GM18868 (cell line): Measurements from ENCODE around the gene ACADL.
A peak's percentile ranks its signal among the peaks of the same experiment; 100 is the strongest.

ENCODE experiments used
- ATAC-seq: cut with Tn5 transposase; IDR thresholded peaks from one replicate; pipeline ENCODE4 v1.9.1; 2021; ENCODE audit warnings: mild to moderate bottlenecking, moderate library complexity; ENCODE audit not compliant: unreplicated experiment

Gene ACADL

DNA sequence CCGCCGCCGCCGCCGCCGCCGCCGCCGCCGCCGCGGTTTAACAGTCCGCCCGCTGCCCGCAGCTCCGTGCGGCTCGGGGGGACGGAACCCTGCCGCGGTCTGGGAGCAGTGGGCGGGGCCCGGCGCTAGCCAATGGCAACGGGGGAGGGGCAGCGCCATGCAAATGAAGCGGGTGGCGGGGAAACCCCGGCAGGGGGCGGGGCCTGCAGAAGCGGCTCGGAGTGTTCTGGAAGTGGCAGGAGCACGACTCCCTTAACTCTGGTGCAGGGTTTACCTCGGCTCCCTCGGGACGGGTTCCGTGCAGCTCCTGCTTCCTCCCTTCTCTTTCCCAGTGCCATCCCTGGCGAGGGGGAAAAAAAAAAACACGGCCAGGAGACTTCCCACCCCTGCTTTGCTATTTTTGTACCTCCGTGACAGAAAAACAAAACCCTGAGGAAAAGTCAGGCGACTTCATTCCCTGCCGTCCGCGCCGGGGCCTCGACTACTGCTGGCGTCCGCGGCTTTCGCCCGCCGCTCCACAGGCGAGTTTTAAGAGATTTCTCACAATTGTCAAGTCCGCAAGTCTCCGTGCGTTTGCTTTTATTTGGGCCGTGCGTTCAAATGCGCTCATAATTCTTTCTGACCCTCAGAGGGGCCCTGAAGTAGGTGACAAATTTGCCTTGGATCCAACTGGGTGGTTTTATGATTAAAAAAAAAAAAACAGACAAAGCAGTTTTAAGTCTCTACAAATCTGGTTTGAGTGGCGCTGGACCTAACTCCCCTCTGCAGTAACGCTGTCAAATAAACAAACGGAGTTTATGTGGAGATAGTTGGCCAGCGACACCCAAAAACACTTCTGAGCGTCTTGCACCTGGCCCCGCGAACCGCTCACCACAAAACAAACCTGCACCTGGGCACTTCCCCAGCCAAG lies 53.7 kb downstream of the ACADL start, which contains the start of gene KANSL1L:
Gene KANSL1L (minus strand): TSS at position 101 of the 910 bp plus-strand sequence. CDS start 16,827 bp downstream, outside the sequence.
- ATAC-seq = peak; percentile 71

DNA sequence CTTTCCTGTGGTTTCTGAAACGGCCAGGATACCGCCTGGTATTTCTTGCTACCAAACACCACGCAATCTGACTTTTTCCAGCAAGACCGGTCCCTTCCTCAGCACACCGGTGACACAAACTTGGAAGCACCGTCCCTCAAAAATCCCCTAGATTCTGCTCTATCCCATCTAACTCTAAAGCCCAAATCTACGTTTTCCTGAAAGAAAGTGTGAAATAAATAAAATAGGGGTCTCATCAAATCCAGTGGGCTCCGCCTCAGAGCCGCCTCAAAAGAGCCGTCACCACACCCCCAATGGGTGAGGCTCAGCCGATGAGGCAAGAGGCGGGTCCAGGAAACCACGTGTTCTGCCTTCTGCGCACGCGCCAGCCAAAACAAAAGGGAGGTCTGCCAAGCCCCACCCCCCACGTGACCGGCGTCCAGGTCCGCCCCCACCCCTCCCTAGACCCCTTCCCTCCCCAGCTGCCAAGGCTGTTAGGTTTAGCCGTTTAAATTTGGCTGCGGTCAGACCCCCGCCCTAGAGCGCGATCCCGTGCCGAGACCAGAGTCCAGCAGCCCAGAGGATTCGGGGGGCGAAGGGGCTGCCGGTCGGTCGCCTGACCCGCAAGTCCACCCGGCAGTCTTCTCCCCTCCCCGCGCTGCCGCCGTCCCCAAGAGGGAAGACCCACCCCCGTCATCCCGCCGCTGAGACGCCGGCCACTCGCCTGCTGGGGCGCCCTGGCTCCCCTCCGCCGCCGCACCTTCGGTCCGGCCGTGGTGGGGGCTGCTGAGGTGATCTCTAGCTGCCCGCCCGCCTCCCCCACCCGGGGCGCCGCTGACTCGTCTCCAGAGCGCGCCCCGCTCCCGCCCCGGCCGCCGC lies 54.6 kb downstream of the ACADL start:
- peak; percentile 63 for ATAC-seq

DNA sequence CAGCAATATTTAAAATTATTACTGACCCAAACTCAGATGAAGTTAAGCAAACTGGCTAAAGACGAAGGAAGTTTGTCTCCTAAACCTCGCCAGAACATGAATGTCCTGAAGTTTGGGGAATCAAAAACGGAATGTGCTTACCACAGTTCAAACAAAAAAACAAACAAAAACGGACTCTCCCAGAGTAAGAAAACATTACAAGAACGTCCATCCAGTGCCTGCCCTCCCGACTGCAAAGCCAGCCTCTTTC lies 55.1 kb downstream of the ACADL start:
- no peak for ATAC-seq

DNA sequence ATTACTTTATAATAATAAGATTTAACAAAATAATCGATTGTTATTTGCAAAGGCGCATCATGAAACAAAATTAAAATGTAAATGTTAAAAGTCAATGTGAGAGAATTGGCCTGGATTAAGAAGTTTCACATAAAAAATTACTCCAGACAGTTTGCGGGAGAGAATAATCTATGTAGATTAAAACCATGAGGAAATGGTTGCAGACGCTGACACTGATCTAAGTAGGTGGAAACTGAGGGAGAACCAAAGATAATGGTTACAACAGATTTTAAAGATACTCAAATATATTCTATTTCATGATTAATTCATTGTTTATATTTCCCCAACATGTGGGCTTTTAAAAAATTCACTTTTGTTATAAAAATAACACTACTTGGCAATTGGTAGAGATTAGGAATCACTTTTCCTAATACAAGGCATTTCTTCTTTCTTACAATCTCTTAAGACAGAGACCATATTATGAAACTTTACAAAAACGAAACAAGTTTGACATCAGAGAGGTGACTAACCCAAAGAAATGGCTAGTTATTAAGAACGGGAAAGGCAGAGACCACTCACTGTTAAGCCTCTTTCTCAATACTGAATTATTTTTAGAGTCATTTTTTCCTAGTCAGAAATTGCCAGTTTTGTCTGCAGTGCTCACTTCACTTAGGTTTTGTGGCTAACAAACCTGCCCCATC lies 55.6 kb downstream of the ACADL start:
- peak; percentile 35 for ATAC-seq

DNA sequence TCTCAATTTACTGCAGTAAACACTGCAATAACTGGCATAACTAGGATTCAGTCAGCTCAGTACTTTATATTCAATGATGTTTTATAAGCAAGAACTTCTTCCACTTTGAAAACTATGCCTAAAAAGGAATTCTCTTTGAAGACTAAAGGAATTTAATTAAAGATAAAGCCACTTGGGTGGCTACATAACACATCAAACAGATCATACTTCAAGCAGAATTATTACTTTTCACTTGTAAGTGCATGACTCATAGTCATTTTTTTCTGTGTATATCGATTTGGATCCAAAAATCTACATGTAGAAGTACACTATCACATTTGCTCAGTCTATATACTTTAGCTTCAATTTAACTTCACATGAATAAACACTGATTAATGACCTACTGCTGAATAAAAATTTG lies 58.0 kb downstream of the ACADL start:
- no peak for ATAC-seq

DNA sequence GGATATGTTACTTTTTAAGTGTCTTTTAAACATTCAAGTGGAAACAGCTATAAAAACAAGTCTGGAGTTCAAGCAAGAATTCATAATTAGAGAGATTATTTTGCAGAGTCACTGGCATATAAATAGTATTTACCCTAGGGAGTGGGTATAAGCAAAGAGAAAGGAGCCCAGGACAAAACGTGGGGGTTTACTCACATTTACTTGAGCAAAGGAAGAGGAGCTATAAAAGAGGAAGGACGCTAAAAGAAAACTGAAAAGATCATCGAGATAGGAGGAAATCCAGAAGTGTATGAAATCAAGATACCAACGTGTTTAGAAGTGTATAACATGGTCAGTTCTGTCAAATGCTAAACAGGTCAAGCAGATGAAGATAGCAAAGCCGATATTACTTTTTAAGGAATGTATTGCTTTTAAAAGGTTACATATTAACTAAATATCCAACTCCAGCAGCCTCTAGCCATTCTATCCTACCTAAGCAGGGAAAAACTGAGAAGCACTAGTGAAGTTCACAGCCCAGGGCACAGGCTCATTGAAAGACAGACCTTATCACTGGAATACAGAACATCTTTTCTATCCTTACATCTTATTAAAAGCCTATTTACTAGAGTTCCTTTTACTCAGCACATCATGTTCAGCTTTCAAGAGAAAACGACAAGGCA lies 62.7 kb downstream of the ACADL start:
- peak; percentile 39 for ATAC-seq

DNA sequence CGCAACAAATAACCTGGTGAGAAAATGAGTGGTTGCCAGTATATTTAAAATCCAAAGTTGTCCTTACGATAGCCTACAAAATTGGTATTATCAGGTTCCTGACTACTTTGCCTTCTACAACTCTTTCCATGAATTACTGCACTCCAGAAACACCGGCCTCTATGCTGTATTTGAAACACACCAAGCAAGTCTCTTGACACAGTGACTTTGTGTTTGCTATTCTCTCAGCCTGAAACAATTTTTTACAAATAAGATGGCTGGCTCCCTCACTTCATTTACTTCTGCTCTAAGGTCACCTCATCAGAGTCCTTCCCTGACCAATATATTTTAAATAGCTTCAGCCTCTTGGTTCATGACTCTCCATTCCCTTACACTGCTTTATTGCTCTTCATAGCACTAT lies 66.2 kb downstream of the ACADL start:
- ATAC-seq = no peak

DNA sequence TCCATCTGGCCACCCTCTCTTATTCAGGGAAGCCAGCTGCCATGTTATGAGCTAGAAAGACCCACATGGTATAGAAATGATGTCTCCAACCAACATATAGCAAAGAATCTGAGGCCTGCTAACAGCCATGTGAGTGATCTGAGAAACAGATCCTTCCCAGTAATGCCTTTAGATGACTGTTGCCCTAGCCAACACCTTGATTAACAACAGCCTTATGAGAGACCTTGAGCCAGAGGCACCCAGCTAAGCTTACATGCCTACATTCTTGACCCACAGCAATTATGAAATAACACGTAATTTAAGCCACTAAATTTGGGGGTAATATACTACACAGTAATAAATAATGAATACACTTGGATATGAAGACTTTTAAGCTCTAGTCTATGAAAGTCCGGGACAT lies 67.0 kb downstream of the ACADL start:
- no peak for ATAC-seq

DNA sequence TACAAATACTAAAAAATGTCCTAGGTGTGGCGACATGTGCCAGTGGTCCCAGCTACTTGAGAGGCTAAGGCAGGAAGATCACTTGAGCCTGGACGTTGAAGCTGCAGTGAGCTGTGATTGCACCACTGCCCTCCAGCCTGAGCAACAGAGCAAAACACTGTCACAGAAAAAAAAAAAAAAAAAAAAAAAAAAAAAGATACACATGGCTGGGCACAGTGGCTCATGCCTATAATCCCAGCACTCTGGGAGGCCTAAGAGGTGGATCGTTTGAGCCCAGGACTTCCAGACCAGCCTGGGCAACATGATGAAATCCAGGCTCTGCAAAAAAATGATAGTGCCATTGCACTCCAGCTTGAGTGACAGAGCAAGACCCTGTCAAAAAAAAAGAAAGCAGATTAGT lies 67.7 kb downstream of the ACADL start:
- ATAC-seq = no peak

DNA sequence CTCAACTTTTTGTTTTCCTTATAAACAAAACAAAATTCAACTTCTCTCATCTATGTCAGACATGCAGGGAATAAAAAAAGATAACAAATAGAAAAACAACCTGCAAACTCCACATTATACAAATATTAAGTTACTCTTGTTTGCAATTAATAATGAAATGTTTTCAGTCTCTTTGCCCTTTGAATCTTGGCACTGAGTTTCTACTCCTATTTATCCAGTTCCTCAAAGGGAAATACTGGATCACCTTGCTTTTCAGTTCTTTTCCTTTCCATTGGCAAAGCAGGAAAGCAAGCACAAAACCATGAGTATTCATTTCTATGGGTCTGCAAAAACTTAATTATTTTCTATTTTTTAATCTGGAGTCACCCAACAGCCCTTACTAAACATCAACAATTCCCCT lies 77.6 kb downstream of the ACADL start:
- ATAC-seq = no peak
